ENCODE data around the gene ARIH2. TPM values are rescaled to one million over a fixed set of nuclear protein-coding genes. Genes with fewer than 3 reads are reported as not detected.
A peak's percentile ranks its signal among the peaks of the same experiment; 100 is the strongest.

Gene ARIH2
- total RNA-seq, 1 donor from 2014 or later: 69.9 TPM

DNA sequence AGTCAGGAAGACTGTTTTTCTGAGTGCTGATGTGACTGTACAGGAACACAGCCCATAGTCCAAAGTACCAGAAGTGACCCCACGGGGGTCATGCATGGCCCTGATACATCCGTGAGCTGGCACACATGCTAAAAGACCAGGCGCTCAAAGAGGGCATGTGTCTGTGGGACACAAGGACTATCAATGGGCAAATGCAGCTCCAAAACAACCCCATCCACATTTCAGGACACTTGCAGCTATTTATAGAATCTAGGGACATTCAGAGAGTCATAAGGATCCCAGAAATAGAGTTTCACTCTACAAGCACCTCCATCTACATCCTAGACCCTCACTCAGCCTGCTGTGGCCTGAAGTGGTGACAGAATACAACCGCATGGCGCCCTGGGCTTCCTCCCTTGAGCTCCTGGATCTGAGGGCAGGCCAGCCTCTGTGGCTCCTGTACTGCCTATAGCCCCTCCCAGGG, 37.0 kb upstream of the ARIH2 start:
- H3K4me3 Mint-ChIP-seq (ENCODE audit: unreplicated experiment): no peak overlapping the region
- H3K27ac Mint-ChIP-seq (ENCODE audit: unreplicated experiment): no peak overlapping the region
- H3K4me1 Mint-ChIP-seq (ENCODE audit: low read depth): peaks cover 16% of the 10 kb centered on the region
- H3K27me3 Mint-ChIP-seq (ENCODE audit: low read depth): no peaks in the 10 kb centered on the region
- no peaks in the 10 kb centered on the region for H3K9me3 Mint-ChIP-seq (ENCODE audit: low read depth)
- peaks cover 7% of the 10 kb centered on the region for H3K36me3 Mint-ChIP-seq (ENCODE audit: low read depth)
- no peak for DNase-seq (ENCODE audit: low spot score)
- TF ChIP-seq, protein P1, sequence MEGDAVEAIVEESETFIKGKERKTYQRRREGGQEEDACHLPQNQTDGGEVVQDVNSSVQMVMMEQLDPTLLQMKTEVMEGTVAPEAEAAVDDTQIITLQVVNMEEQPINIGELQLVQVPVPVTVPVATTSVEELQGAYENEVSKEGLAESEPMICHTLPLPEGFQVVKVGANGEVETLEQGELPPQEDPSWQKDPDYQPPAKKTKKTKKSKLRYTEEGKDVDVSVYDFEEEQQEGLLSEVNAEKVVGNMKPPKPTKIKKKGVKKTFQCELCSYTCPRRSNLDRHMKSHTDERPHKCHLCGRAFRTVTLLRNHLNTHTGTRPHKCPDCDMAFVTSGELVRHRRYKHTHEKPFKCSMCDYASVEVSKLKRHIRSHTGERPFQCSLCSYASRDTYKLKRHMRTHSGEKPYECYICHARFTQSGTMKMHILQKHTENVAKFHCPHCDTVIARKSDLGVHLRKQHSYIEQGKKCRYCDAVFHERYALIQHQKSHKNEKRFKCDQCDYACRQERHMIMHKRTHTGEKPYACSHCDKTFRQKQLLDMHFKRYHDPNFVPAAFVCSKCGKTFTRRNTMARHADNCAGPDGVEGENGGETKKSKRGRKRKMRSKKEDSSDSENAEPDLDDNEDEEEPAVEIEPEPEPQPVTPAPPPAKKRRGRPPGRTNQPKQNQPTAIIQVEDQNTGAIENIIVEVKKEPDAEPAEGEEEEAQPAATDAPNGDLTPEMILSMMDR (IDR thresholded peaks at IDR 0.05): no peak

- Mint-ChIP-seq H3K27me3 (ENCODE audit: low read depth) (no peaks in the 10 kb centered on the region), H3K27ac (ENCODE audit: unreplicated experiment) (no peak overlapping the region), H3K4me3 (ENCODE audit: unreplicated experiment) (no peak overlapping the region), H3K36me3 (ENCODE audit: low read depth) (peaks cover 6% of the 10 kb centered on the region), H3K4me1 (ENCODE audit: low read depth) (peaks cover 12% of the 10 kb centered on the region), H3K9me3 (ENCODE audit: low read depth) (no peaks in the 10 kb centered on the region)
- TF ChIP-seq, protein P1 (IDR thresholded peaks at IDR 0.05): no peak
- no peak for DNase-seq (ENCODE audit: low spot score)
These were observed 32.9 kb upstream of the ARIH2 start for GRCh38 chr3:48885753-48886152.

DNA sequence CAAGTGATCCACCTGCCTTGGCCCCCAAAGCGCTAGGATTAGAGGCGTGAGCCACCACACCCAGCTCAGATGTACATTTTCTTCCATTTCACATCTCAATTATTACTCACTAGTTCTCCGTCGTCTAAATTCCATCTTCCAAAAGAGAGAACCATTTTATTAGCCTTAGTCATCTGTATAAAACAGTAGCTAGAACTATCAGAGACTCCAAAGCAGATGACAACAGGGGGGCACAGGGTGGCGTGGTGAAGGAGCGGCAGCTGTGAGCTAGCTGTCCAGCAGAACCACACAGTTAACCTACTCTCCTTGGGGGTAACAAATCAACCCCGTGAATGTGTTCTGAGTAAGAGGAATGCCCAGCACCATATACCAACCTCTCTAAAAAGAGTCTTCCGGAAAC, 27.0 kb upstream of the ARIH2 start:
- no peak overlapping the region for H3K27ac Mint-ChIP-seq (ENCODE audit: unreplicated experiment)
- H3K27me3 Mint-ChIP-seq (ENCODE audit: low read depth): no peaks in the 10 kb centered on the region
- peaks cover under 1% of the 10 kb centered on the region for H3K4me1 Mint-ChIP-seq (ENCODE audit: low read depth)
- DNase-seq (ENCODE audit: low spot score): no peak
- TF ChIP-seq, protein P1 (IDR thresholded peaks at IDR 0.05): no peak
- no peak overlapping the region for H3K4me3 Mint-ChIP-seq (ENCODE audit: unreplicated experiment)
- H3K9me3 Mint-ChIP-seq (ENCODE audit: low read depth): no peaks in the 10 kb centered on the region
- H3K36me3 Mint-ChIP-seq (ENCODE audit: low read depth): peaks cover 7% of the 10 kb centered on the region

DNA sequence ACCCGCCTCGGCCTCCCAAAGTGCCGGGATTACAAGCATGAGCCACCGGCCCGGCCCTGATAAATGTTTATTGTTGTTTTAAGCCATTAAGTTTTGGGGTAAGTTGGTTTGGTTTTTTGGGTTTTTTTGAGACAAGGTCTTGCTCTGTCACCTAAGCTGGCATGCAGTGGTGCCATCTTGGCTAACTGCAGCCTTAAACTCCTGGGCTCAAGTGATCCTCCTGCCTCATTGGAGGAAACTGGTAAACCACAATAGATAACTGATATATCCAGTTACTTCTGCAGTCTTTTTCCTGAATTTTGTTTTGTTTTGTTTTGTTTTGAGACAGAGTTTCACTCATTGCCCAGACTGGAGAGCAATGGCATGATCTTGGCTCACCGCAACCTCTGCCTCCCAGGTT, 24.1 kb upstream of the ARIH2 start:
- TF ChIP-seq, protein P1 (IDR thresholded peaks at IDR 0.05): no peak
- H3K4me1 Mint-ChIP-seq (ENCODE audit: low read depth): peaks cover 23% of the 10 kb centered on the region
- no peaks in the 10 kb centered on the region for H3K9me3 Mint-ChIP-seq (ENCODE audit: low read depth)
- H3K4me3 Mint-ChIP-seq (ENCODE audit: unreplicated experiment): no peak overlapping the region
- H3K27ac Mint-ChIP-seq (ENCODE audit: unreplicated experiment): no peak overlapping the region
- H3K27me3 Mint-ChIP-seq (ENCODE audit: low read depth): no peaks in the 10 kb centered on the region
- peaks cover 8% of the 10 kb centered on the region for H3K36me3 Mint-ChIP-seq (ENCODE audit: low read depth)
- DNase-seq (ENCODE audit: low spot score): no peak

DNA sequence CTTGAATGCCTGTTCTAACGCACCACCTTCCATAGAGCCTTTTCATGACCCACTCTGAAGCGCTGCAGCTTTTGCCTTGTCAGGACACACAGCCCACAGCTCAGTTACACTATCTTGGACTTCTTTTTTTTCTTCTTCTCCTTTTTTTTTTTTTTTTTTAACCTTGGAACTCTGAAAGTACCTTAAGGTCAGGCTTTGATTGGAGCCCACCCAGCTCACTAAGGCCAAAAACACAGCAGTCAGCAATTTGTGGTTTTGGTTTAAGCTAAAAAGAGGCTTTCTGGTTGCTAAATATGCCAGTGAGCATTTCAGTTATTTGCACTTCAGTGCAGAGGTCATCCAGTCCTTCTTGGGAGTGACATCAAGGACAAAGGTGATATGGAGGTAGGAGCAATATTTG, 21.7 kb upstream of the ARIH2 start:
- Mint-ChIP-seq H3K4me3 (ENCODE audit: unreplicated experiment) (peak overlapping the region; percentile 1), H3K27me3 (ENCODE audit: low read depth) (no peaks in the 10 kb centered on the region), H3K27ac (ENCODE audit: unreplicated experiment) (peak overlapping the region; percentile 79), H3K36me3 (ENCODE audit: low read depth) (peaks cover 3% of the 10 kb centered on the region), H3K4me1 (ENCODE audit: low read depth) (peaks cover 23% of the 10 kb centered on the region), H3K9me3 (ENCODE audit: low read depth) (no peaks in the 10 kb centered on the region)
- TF ChIP-seq, protein P1 (IDR thresholded peaks at IDR 0.05): no peak
- DNase-seq (ENCODE audit: low spot score): no peak
